Spleen (tissue), 7 donors: Measurements from ENCODE around the gene NT5C3A.

Experiments
- CTCF ChIP-seq, 11 experiments: fragments of 200-600 bp in 7 of 11; fragments of 450-650 bp in 4 of 11; sonication (generic) in 4 of 11; IDR thresholded peaks in 8 of 11; conservative IDR thresholded peaks in 3 of 11; 1 replicate in 7 of 11; 2 replicates in 4 of 11; pipeline versions ENCODE4 v1.4.0 to v1.8.0; 2016 to 2021; ENCODE audit warnings: antibody characterized with exemption in 11 of 11, inconsistent platforms in 4 of 11, mild to moderate bottlenecking in 1 of 11
- POLR2A ChIP-seq, 3 donors: fragments of 450-650 bp; IDR thresholded peaks; one replicate each; pipeline ENCODE4 v1.5.1; 2017; ENCODE audit warnings: antibody characterized with exemption in 3 of 3, mild to moderate bottlenecking in 1 of 3
- POLR2AphosphoS5 ChIP-seq, 3 donors: sonication (generic); formaldehyde crosslinking; IDR thresholded peaks; one replicate each; pipeline ENCODE4 v1.5.1; 2017; ENCODE audit warnings: antibody characterized with exemption in 3 of 3
- donor health status: DM: no; HTN: no; CAD: no; lungs with moderate emphysema.
- donor health status: DM: no; HTN: no; CAD: no.
- donor health status: DM: no; HTN: no; CAD: no.

GRCh38 chr7:33041631-33042428 is 20.7 kb downstream of the NT5C3A start:
- TF ChIP-seq CTCF (IDR thresholded peaks at IDR 0.05 in 8 of 11, conservative IDR thresholded peaks at IDR 0.05 in 3 of 11) = no peak
- no peak for TF ChIP-seq POLR2AphosphoS5 (IDR thresholded peaks at IDR 0.05)
- TF ChIP-seq POLR2A (IDR thresholded peaks at IDR 0.05) = no peak
